CD4-positive, alpha-beta T cell treated with Interleukin-10 for 1 hour (primary cell): ENCODE measurements around the gene DOCK1.

Source experiments
- DNase-seq: peaks from one replicate; pipeline ENCODE4 v3.0.0-alpha.2; 2020

DOCK1 gene

DNA sequence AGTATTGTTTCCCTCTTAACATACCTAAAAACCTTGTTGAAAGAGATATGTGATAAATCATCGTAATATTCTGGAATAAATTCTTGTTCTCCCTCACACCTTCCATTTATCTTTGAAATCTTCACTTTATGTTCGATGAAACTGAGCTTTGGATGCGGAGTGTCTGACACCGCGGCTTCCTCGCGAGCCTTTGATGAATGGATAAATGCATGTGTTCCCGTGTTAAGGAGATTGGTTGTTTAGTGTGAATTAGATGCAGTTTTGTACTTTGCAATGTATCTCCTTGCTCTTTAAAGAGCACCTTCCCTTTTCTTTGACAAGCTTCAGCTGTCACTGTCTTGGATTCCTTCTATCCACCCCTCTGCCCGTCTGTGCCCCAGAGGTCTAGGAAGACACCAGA is 138.1 kb downstream of the DOCK1 start:
- DNase-seq: no peak

- no peak for DNase-seq
Observed at GRCh38 chr10:127044186-127044585, 139.0 kb downstream of the DOCK1 start.

GRCh38 chr10:127046975-127047877 is 142.0 kb downstream of the DOCK1 start:
- DNase-seq: no peak

- DNase-seq: no peak
Observed at GRCh38 chr10:127047878-127048238, 142.6 kb downstream of the DOCK1 start.

GRCh38 chr10:127048630-127049029 is 143.4 kb downstream of the DOCK1 start:
- DNase-seq: no peak

DNA sequence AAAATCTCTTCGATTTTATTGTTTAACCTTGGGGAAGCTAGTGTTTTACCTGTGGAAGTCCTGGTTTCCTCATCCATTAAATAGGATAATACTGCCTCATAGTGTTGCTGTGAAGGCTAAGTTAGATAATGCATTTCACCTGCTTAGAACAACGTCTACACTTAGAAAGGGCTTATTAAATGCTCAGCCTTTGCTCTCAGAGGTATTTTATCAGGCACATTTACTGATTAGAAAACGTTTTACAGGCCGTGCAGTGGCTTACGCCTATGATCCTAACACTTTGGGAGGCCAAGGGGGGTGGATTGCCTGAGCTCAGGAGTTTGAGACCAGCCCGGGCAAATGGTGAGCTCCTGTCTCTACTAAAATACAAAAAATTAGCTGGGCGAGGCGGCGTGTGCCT is 146.8 kb downstream of the DOCK1 start:
- no peak for DNase-seq

DNA sequence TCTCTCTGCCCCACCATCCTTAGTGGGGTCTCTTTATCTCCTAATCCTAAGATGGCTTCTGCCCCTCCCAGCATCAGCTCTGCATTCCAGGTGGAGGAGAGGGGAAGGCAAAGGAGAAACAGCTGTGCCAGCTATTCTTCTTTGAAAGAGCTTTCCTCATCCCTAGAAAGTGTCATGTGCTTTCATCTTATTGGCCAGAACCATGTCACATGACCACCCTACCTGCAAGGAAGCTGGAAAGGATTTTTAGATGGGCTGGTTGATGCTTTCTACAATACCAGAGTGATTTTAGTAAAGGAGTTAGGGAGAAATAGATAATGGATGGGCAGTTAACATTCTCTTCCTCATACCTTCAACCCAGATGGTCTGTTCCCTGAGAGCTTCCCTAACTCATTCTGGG is 150.0 kb downstream of the DOCK1 start:
- DNase-seq: no peak

GRCh38 chr10:127059314-127059713 is 154.1 kb downstream of the DOCK1 start:
- DNase-seq: no peak

- DNase-seq: no peak
Observed at GRCh38 chr10:127063762-127064161, 158.5 kb downstream of the DOCK1 start.

GRCh38 chr10:127064474-127064873 is 159.2 kb downstream of the DOCK1 start:
- no peak for DNase-seq

- DNase-seq: no peak
Observed at GRCh38 chr10:127067542-127068194, 162.4 kb downstream of the DOCK1 start.

GRCh38 chr10:127068485-127068884 is 163.3 kb downstream of the DOCK1 start:
- no peak for DNase-seq

GRCh38 chr10:127069436-127069835 is 164.2 kb downstream of the DOCK1 start:
- DNase-seq: no peak

GRCh38 chr10:127071126-127071525 is 165.9 kb downstream of the DOCK1 start:
- DNase-seq: no peak

DNA sequence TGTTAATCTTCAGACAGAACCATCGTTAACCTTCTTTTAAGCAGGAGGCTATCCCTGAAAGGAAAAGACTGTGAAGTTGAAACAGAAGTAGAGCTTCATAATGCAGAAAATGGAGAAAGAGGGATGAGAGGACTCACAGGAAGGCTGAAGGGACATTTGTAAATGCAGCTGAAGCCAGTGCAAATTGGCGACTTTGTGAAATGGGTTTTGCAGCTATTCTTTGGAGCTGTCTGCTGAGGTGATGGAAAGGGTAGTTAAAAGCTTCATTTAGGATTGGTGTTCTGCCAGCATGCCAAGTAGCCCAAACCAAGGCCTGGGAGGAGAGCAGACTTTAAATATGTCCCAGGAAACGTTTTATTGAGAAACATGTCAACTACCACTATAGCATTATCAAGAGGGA is 168.4 kb downstream of the DOCK1 start:
- no peak for DNase-seq

DNA sequence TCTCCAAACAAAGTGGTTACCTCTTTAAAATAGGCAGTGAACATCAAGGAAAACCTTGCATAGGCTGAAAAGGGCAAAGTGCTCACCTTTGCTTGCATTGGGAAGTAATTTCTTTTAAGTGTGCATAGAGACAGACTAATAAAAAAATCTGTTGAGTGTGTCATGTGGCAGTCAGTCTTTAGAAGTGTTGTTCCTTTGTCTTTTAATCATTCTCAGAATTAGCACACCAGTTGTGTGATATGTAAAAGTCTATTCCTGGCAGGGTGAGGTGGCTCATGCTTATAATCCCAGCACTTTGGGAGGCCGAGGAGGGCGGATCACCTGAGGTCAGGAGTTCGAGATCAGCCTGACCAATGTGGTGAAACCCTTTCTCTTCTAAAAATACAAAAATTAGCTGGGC is 174.2 kb downstream of the DOCK1 start:
- no peak for DNase-seq

DNA sequence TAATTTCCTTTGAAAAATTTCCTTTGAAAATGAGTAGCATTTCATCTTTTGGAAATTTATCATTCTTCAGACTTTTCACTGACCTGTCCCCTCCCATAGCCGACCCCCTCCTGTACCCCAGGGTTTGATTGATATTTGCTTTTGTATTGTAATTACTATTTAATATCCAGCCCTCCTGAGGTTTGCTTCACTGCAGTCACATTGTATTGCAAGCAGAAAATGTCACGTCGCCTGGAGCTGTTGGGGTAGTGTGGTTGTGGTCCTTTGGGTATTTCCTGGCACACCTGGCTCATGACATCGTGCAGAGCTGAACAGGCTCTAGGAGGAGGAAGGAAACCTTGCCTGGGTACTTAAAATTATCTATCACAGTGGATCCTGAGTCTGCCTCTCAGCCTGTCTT is 175.1 kb downstream of the DOCK1 start:
- no peak for DNase-seq

- no peak for DNase-seq
Observed at GRCh38 chr10:127081851-127082345, 176.7 kb downstream of the DOCK1 start.

- DNase-seq: no peak
Observed at GRCh38 chr10:127082651-127083050, 177.4 kb downstream of the DOCK1 start.

DNA sequence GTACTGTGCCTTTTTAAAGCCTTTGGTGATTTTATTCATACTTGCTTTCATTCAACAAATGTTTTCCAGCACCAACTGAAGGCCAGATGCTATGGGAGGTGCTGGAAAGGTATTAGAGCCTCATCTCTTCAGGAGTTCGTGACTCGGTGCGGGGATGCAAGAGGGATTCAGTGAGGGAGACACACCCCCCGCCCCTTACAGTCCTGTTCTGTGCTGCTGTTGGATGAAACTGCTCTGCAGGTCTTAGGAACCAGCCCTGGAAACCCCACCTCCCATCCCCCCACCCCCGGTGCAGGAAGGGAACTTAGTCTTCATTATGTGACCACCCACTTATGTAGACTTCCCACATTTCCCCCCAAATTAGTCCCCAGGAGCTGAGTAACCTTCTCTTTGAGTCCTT is 180.7 kb downstream of the DOCK1 start:
- DNase-seq: no peak

- DNase-seq: no peak
Observed at GRCh38 chr10:127088908-127089307, 183.7 kb downstream of the DOCK1 start.

GRCh38 chr10:127089446-127089845 is 184.2 kb downstream of the DOCK1 start:
- DNase-seq: no peak

- DNase-seq: no peak
Observed at GRCh38 chr10:127090138-127090537, 184.9 kb downstream of the DOCK1 start.

- no peak for DNase-seq
Observed at GRCh38 chr10:127091354-127091753, 186.1 kb downstream of the DOCK1 start.
